NCI-H2171 (cell line): ENCODE data around the gene ARID1B.

Experiments
- DNase-seq: peaks from one replicate; lab custom pipeline; 2025; lab: John Stamatoyannopoulos, UW

The ARID1B gene

GRCh38 chr6:156776840-156777576, at the start of gene ARID1B:
ARID1B (plus strand) TSS chr6:156777378; CDS start chr6:156777681, 303 bp downstream.
- peak; percentile 68 for DNase-seq

DNA sequence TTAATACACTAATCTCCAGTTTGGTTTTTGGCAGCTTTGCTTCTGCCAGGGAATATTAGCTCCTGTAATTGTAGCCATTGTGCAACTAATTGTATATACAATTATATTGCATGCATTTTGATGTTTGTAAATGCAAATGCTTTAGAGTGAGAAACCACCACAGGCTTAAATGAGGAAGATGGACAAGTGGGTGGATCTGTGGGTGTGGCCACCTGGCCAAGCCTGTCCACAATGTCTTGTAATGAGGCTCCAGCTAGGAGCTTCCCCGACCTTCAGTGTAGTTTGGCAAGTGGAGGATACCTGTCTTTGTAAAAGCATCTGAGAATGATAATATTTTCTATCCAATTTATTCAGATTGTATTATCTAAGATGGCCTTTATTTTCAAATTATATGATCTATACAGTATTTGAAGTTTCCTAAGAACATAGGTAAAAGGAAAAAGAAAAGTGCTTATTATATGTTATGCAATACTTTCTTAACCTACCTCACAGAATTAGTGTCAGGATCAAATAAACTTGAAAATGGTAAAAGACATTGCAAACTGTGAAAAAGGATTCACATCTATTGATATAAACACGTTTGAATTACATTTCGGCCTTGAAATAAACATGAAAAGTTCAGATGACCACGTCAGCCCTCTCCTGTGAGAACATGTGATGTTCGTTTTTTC, 49.3 kb upstream of the ARID1B start:
- no peak for DNase-seq

DNA sequence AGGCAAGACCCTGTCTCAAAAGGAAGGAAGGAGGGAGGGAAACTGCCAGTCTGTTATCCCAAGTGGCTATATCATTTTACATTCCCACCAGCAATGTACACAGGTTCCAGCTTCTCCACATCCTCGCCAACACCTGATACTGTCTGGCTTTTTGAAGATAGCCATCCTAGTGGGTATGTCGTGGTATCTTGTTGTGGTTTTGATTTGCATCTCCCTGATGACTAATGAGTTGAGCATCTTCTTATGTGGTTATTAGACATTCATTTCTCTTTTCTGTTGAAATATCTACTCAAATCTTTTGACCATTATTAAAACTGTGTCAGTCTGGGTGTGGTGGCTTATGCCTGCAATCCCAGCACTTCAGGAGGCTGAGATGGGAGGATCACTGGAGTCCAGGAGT, 47.9 kb upstream of the ARID1B start:
- no peak for DNase-seq

DNA sequence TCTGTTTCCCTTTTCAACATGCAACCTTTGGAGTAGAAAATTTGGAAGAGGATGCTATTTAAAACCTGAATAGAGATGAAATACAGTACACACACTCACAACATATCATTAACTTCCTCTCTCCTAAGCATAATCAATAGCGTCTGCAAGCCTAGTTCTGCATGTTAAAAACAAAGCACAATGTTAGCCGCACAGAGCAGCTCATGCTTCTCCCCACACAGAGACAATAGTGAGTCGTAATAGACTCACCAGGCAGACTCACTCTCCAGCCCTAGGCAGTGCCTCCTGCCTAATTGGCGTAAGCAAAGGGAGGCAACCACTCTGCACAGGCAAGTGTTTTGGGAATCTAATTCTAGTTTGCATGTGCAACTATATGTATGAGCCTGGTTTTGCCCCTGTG, 45.8 kb upstream of the ARID1B start:
- peak; percentile 74 for DNase-seq

DNA sequence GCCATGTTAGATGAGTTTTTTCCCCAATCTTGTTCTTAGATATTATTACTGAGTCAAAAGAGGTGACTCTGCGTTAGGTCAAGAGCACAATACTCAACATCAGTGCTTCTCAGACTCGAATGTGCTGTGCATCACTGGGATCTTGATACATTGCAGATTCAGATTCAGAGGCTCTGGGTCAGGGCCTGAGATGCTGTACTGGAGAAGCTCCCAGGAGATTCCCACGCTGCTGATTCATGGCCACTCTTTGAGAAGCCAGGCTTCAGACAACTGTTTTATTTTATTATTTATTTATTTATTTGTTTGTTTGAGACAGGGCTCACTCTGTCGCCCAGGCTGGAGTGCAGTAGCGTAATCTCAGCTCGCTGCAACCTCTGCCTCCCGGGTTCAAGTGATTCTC, 41.4 kb upstream of the ARID1B start:
- DNase-seq, result no peak

- DNase-seq, result no peak
Measured at GRCh38 chr6:156740604-156741003, 36.6 kb upstream of the ARID1B start.

DNA sequence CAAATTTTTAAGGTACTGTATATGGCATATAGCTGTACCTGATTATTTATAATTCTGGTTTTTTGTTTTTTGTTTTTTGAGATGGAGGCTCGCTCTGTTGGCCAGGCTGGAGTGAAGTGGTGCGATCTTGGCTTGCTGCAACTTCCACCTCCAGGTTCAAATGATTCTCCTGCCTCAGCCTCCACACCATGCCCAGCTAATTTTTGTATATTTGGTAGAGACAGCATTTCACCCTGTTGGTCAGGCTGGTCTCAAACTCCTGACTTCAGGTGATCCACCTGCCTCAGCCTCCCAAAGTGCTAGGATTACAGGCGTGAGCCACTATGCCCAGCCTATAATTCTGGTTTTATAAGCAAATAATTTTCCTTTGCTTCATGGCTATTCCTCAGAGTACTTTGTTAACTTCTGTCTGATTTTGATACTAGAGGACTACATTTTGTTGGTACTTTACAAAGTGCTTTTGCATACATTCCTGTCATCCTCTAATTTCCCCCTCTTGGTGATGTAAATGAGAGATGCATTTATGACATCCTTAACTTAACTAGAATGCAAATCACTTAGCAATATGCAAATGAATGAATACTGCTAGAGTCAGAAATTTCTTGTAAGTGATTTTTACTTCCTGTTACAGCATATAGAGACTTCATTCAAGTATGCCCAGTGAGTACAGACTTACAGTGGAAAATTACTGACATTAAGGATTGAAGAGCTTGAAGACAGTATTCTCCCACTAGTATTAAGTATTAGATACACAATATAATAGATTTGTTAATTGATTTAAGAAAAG, 35.7 kb upstream of the ARID1B start:
- no peak for DNase-seq

DNA sequence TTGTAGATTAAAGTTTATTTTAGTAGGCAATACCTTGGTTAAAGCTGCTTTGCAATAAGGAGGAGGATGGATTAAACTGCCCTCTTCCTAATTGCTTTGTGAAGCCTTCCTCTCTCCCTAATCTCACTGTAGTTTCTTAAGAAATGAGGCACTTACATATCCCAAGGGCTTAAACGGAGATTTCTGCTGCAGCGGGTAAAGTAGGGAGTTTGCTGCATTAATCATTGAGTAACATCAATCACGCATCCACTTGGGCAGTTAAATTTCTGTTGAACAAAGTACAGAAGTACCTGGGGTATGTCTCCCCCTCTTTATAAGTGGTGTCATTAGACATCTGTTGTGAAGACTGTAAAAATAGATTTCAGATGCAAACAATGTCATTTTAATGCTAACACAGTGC, 29.5 kb upstream of the ARID1B start:
- no peak for DNase-seq

DNA sequence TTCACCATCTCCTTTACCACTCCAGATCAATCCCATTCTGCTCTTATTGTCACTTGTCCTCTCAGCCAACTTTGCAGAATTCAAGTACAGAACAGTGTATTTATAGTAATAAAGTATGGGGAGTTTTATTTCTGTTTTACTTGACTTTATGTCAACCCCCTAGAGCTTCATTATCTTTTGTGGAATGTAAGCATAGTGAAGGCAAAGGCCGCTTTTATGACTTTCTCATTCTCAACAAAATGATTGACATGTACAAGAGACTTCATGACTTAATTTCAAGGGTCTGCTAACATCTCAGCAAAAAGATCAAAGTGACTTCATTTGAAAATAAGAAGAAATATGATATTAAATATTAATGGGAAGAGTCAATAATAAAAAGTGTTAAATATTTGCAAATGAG, 28.7 kb upstream of the ARID1B start:
- DNase-seq, result no peak

GRCh38 chr6:156752666-156753301, 24.4 kb upstream of the ARID1B start:
- DNase-seq, result no peak

DNA sequence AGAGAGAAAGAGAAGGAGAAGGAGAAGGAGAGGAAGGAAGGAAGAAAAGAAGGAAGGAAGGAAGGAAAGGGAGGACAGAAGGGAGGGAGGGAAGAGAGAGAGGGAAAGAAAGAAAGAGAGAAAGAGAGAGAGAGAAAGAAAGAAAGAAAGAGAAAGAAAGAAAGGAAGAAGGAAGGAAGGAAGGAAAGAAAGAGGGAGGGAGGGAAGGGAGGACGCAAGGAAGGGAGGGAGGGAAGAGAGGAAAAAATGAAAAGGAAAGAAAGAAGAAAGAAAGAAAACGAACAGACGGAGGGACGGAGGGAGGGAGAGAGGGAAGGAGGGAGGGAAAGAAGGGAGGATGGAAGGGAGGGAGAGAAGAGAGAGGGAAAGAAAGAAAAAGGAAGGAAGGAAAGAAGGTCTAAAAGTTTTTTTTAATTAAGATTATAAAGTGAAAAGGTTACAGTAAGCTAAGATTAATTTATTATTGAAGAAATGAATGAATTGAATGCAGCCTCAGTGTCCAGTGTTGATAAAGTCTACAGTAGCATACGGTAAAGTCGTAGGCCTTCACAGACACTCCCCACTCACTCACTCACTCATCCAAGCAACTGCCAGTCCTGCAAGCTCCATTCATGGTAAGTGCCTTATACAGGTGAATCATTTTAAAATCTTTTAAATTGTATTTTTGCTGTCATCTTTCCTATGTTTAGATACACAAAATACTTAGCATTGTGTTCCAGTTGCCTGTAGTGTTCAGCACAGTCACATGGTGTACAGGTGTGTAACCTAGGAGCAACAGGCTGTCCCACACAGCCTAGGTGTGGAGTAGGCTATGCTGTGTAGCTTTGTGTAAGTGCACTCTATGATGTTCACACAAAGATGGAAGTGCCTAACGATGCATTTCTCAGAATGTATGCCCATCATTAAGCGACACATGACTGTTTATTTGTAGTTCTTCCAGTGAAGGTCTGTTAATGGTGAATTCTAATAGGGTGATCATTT, 20.3 kb upstream of the ARID1B start:
- DNase-seq, result no peak

GRCh38 chr6:156757849-156758248, 19.3 kb upstream of the ARID1B start:
- no peak for DNase-seq

GRCh38 chr6:156760377-156760776, 16.8 kb upstream of the ARID1B start:
- no peak for DNase-seq

DNA sequence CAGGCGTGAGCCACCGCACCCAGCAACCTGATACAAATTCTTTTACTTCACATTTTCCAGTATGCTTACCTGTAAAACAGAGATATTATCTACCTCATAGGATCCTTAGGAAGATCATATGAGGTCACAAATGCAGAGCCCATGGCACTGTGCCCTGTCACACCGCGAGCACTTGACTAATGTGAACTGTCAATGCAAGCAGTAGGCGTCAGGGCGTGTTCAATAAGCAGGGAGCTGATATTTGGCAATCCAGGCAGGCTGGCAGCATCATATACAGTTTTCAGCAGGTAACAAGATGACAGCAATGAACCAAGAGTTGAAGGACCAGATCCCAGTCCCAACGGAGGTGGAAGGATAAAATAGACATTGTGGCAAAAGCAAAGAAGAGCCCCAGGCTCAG, 14.6 kb upstream of the ARID1B start:
- no peak for DNase-seq

GRCh38 chr6:156765117-156765516, 12.1 kb upstream of the ARID1B start:
- DNase-seq, result no peak

GRCh38 chr6:156767603-156768467, 9.3 kb upstream of the ARID1B start:
- DNase-seq, result no peak

GRCh38 chr6:156771047-156771446, 6.1 kb upstream of the ARID1B start:
- DNase-seq, result no peak

DNA sequence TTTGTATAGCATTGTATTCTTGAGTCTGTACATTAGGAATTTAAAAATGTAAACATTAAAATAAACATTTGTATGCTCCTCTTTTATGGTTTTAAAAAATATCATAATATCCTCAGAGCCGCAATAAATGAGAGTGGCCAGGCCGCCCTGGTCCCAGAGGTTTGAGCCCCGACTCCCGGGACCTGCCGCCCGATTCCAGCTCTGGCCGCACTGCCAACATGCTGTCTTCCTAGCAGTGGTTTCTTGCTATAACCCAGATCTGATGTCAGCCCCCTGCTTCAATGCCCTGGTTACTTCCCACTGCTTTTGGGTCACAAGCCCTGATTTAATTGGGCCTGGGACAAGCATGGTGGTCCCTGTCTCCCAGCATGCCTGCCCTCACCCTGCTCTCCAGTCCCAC, 5.4 kb upstream of the ARID1B start:
- DNase-seq, result no peak

DNA sequence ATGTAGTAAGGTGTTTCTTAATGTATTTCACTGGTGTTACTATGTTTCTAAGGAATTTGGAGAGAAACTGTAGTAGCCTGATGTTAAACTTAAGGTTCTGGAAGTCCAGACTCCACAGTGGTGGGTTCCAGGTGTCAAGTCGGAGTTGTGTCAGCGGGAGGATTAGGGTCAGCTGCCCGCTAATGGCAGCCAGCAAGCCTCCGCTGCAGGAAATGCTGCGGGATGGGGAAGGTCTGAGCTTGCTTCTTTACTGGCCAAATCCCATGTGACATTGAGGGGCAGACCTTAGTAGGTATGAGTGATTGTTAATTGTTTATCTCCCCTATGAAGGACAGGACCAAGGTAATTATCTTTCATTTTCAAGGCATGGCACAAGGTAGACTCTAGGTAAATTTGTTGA, 3.7 kb upstream of the ARID1B start:
- DNase-seq, result no peak
